Liver (tissue), 9 donors: ENCODE measurements around the gene AGPAT4. TPM values are rescaled to one million over a fixed set of nuclear protein-coding genes. Genes with fewer than 3 reads are reported as not detected.

Experiments
- DNase-seq: peaks from one replicate; pipeline ENCODE4 v3.0.0-alpha.2; 2017; ENCODE audit warnings: low spot score
- H3K27ac ChIP-seq, 2 donors: one replicate each; pipeline ENCODE4 v1.7.0; 2013; ENCODE audit warnings: inconsistent platforms in 2 of 2, low read length in 2 of 2, control low read depth in 1 of 2, low read depth in 1 of 2, mild to moderate bottlenecking in 1 of 2
- H3K27me3 ChIP-seq, 4 donors: one replicate each; pipeline versions ENCODE4 v1.6.1 to v1.7.0; 2013; ENCODE audit warnings: low read length in 3 of 4, inconsistent platforms in 1 of 4, mild to moderate bottlenecking in 1 of 4, moderate library complexity in 1 of 4; ENCODE audit not compliant: control insufficient read depth in 4 of 4, insufficient read depth in 4 of 4
- H3K36me3 ChIP-seq, 4 donors: one replicate each; pipeline versions ENCODE4 v1.6.1 to v1.7.0; 2013; ENCODE audit warnings: low read length in 3 of 4, mild to moderate bottlenecking in 3 of 4, low read depth in 1 of 4, moderate library complexity in 1 of 4; ENCODE audit not compliant: control insufficient read depth in 4 of 4, insufficient read depth in 3 of 4
- H3K4me1 ChIP-seq, 4 donors: one replicate each; pipeline versions ENCODE4 v1.6.1 to v1.7.0; 2013; ENCODE audit warnings: low read length in 3 of 4, mild to moderate bottlenecking in 3 of 4, moderate library complexity in 1 of 4; ENCODE audit not compliant: control insufficient read depth in 4 of 4, insufficient read depth in 4 of 4
- H3K4me3 ChIP-seq, 3 donors: one replicate each; pipeline versions ENCODE4 v1.6.1 to v1.7.0; 2013; ENCODE audit warnings: low read length in 3 of 3, control low read depth in 1 of 3, low read depth in 1 of 3, mild to moderate bottlenecking in 1 of 3
- H3K9ac ChIP-seq, 2 donors: one replicate each; pipeline ENCODE4 v1.7.0; 2013; ENCODE audit warnings: low read length in 2 of 2, mild to moderate bottlenecking in 2 of 2, moderate library complexity in 2 of 2, control low read depth in 1 of 2, low read depth in 1 of 2
- H3K9me3 ChIP-seq, 4 donors: one replicate each; pipeline versions ENCODE4 v1.6.1 to v1.7.0; 2013; ENCODE audit warnings: low read length in 3 of 4; ENCODE audit not compliant: control insufficient read depth in 4 of 4
- ATF3 ChIP-seq: IDR thresholded peaks from 2 replicates; pipeline ENCODE4 v1.6.1; 2016; ENCODE audit warnings: antibody characterized with exemption
- EGR1 ChIP-seq, 2 donors: IDR thresholded peaks; 2 replicates each; pipeline ENCODE4 v1.6.1; 2016 to 2018; ENCODE audit warnings: antibody characterized with exemption in 2 of 2, low read depth in 2 of 2
- FOXA1 ChIP-seq: IDR thresholded peaks from 2 replicates; pipeline ENCODE4 v1.6.1; 2016; ENCODE audit warnings: antibody characterized with exemption
- FOXA2 ChIP-seq: IDR thresholded peaks from 2 replicates; pipeline ENCODE4 v1.6.1; 2016; ENCODE audit warnings: antibody characterized with exemption
- HNF4A ChIP-seq, 2 donors: conservative IDR thresholded peaks; 2 replicates each; pipeline ENCODE4 v1.6.1; 2016; ENCODE audit warnings: antibody characterized with exemption in 2 of 2, mild to moderate bottlenecking in 2 of 2
- HNF4G ChIP-seq: IDR thresholded peaks from 2 replicates; pipeline ENCODE4 v1.6.1; 2016; ENCODE audit warnings: antibody characterized with exemption
- JUND ChIP-seq, 2 donors: IDR thresholded peaks; 2 replicates each; pipeline ENCODE4 v1.6.1; 2016; ENCODE audit warnings: antibody characterized with exemption in 2 of 2
- NR2F2 ChIP-seq: IDR thresholded peaks from 2 replicates; pipeline ENCODE4 v1.6.1; 2016; ENCODE audit warnings: antibody characterized with exemption
- RAD21 ChIP-seq, 2 donors: IDR thresholded peaks; 2 replicates each; pipeline ENCODE4 v1.6.1; 2016; ENCODE audit warnings: antibody characterized with exemption in 2 of 2, mild to moderate bottlenecking in 2 of 2
- RXRA ChIP-seq, 2 donors: IDR thresholded peaks; 2 replicates each; pipeline ENCODE4 v1.6.1; 2017 to 2018; ENCODE audit warnings: antibody characterized with exemption in 2 of 2, mild to moderate bottlenecking in 1 of 2
- SP1 ChIP-seq: IDR thresholded peaks from 2 replicates; pipeline ENCODE4 v1.6.1; 2018; ENCODE audit warnings: antibody characterized with exemption, mild to moderate bottlenecking
- TAF1 ChIP-seq: conservative IDR thresholded peaks from 2 replicates; pipeline ENCODE4 v1.6.1; 2016; ENCODE audit warnings: antibody characterized with exemption, mild to moderate bottlenecking
- YY1 ChIP-seq: IDR thresholded peaks from 2 replicates; pipeline ENCODE4 v1.6.1; 2016; ENCODE audit warnings: antibody characterized with exemption, mild to moderate bottlenecking
- WGBS: extraction: QIAGEN DNeasy Blood & Tissue Kit; methylation state at CpG from one replicate; pipeline ENCODE4 v1.1.7; 2013; 5-methylcytosine and 5-hydroxymethylcytosine counted together
- polyA plus RNA-seq, 2 donors: library from polyadenylated mRNA; stranded (reverse) in 1 of 2; unstranded in 1 of 2; fragments of 200-250 nt in 1 of 2; fragments of >200 nt in 1 of 2; fragmentation: Nextera tagmentation in 1 of 2; extraction: Ambion mirVana in 1 of 2; gene quantifications; one replicate each; pipeline versions ENCODE4 v1.2.1 to v1.2.3, GENCODE V29; 2013 to 2015
- total RNA-seq, 2 donors: library from RNA; depleted of rRNA; stranded (reverse); fragments of >200 nt; gene quantifications; one replicate each; pipeline ENCODE4 v1.2.3, GENCODE V29; 2014
- TF ChIP-seq, protein P1 (sequence below): IDR thresholded peaks from 2 replicates; pipeline ENCODE4 v1.6.1; 2016; ENCODE audit warnings: antibody characterized with exemption
- TF ChIP-seq, protein P2 (sequence below): IDR thresholded peaks from 2 replicates; pipeline ENCODE4 v1.6.1; 2016; ENCODE audit warnings: antibody characterized with exemption
- TF ChIP-seq, protein P3 (sequence below): IDR thresholded peaks from 2 replicates; pipeline ENCODE4 v1.6.1; 2016; ENCODE audit warnings: antibody characterized with exemption, mild to moderate bottlenecking
- TF ChIP-seq, protein P4 (sequence below): fragments of 150-350 bp; IDR thresholded peaks from 2 replicates; pipeline ENCODE4 v1.5.1; 2017; ENCODE audit warnings: improper control_type of control experiment, low read depth, low read length; ENCODE audit not compliant: missing input control
- donor health status: healthy.
- donor health status: healthy.
- donor health status: healthy.
- donor health status: healthy.
- donor health status: healthy.

The AGPAT4 gene
- total and polyA plus RNA-seq, 4 donors = 0.44 to 17.5 (median 0.69) TPM

GRCh38 chr6:161094955-161095354, 178.9 kb downstream of the AGPAT4 start:
- no peak overlapping the region for H3K4me3 ChIP-seq
- 87% methylated on average over 5 of the region's 5 CpGs for WGBS
- H3K27ac ChIP-seq = no peak overlapping the region
- TF ChIP-seq, protein P1, sequence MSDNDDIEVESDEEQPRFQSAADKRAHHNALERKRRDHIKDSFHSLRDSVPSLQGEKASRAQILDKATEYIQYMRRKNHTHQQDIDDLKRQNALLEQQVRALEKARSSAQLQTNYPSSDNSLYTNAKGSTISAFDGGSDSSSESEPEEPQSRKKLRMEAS = no peak
- TF ChIP-seq, protein P2, sequence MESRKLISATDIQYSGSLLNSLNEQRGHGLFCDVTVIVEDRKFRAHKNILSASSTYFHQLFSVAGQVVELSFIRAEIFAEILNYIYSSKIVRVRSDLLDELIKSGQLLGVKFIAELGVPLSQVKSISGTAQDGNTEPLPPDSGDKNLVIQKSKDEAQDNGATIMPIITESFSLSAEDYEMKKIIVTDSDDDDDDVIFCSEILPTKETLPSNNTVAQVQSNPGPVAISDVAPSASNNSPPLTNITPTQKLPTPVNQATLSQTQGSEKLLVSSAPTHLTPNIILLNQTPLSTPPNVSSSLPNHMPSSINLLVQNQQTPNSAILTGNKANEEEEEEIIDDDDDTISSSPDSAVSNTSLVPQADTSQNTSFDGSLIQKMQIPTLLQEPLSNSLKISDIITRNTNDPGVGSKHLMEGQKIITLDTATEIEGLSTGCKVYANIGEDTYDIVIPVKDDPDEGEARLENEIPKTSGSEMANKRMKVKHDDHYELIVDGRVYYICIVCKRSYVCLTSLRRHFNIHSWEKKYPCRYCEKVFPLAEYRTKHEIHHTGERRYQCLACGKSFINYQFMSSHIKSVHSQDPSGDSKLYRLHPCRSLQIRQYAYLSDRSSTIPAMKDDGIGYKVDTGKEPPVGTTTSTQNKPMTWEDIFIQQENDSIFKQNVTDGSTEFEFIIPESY = no peak
- TF ChIP-seq, protein P3, sequence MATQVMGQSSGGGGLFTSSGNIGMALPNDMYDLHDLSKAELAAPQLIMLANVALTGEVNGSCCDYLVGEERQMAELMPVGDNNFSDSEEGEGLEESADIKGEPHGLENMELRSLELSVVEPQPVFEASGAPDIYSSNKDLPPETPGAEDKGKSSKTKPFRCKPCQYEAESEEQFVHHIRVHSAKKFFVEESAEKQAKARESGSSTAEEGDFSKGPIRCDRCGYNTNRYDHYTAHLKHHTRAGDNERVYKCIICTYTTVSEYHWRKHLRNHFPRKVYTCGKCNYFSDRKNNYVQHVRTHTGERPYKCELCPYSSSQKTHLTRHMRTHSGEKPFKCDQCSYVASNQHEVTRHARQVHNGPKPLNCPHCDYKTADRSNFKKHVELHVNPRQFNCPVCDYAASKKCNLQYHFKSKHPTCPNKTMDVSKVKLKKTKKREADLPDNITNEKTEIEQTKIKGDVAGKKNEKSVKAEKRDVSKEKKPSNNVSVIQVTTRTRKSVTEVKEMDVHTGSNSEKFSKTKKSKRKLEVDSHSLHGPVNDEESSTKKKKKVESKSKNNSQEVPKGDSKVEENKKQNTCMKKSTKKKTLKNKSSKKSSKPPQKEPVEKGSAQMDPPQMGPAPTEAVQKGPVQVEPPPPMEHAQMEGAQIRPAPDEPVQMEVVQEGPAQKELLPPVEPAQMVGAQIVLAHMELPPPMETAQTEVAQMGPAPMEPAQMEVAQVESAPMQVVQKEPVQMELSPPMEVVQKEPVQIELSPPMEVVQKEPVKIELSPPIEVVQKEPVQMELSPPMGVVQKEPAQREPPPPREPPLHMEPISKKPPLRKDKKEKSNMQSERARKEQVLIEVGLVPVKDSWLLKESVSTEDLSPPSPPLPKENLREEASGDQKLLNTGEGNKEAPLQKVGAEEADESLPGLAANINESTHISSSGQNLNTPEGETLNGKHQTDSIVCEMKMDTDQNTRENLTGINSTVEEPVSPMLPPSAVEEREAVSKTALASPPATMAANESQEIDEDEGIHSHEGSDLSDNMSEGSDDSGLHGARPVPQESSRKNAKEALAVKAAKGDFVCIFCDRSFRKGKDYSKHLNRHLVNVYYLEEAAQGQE = no peak
- TF ChIP-seq EGR1 (IDR thresholded peaks at IDR 0.05; ENCODE audit: low read depth in 2 of 2) (no peak), SP1 (no peak), HNF4G (no peak), HNF4A (conservative IDR thresholded peaks at IDR 0.05) (no peak)
- TF ChIP-seq, protein P4, sequence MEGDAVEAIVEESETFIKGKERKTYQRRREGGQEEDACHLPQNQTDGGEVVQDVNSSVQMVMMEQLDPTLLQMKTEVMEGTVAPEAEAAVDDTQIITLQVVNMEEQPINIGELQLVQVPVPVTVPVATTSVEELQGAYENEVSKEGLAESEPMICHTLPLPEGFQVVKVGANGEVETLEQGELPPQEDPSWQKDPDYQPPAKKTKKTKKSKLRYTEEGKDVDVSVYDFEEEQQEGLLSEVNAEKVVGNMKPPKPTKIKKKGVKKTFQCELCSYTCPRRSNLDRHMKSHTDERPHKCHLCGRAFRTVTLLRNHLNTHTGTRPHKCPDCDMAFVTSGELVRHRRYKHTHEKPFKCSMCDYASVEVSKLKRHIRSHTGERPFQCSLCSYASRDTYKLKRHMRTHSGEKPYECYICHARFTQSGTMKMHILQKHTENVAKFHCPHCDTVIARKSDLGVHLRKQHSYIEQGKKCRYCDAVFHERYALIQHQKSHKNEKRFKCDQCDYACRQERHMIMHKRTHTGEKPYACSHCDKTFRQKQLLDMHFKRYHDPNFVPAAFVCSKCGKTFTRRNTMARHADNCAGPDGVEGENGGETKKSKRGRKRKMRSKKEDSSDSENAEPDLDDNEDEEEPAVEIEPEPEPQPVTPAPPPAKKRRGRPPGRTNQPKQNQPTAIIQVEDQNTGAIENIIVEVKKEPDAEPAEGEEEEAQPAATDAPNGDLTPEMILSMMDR = no peak
- H3K27me3 ChIP-seq = no peaks in the 10 kb centered on the region
- DNase-seq = no peak
- H3K4me1 ChIP-seq = no peaks in the 10 kb centered on the region
- no peak overlapping the region for H3K9ac ChIP-seq
- peaks cover 10 to 48% (median 45%) of the 10 kb centered on the region in 4 donors for H3K36me3 ChIP-seq
- H3K9me3 ChIP-seq = no peaks in the 10 kb centered on the region

GRCh38 chr6:161091972-161092701, 181.7 kb downstream of the AGPAT4 start:
- DNase-seq = no peak
- TF ChIP-seq, protein P1 = no peak
- TF ChIP-seq TAF1 = no peak
- no peak for TF ChIP-seq FOXA2
- no peak for TF ChIP-seq RXRA (IDR thresholded peaks at IDR 0.05)
- TF ChIP-seq JUND (IDR thresholded peaks at IDR 0.05) = no peak
- TF ChIP-seq, protein P2 = no peak
- no peak for TF ChIP-seq ATF3
- TF ChIP-seq HNF4A (conservative IDR thresholded peaks at IDR 0.05) = no peak
- no peak for TF ChIP-seq EGR1 (IDR thresholded peaks at IDR 0.05; ENCODE audit: low read depth in 2 of 2)
- TF ChIP-seq SP1 = no peak
- TF ChIP-seq YY1 = no peak
- TF ChIP-seq, protein P3 = no peak
- TF ChIP-seq RAD21 (IDR thresholded peaks at IDR 0.05) = no peak
- no peak for TF ChIP-seq FOXA1
- TF ChIP-seq NR2F2 = no peak

More at GRCh38 chr6:161091972-161092701, 181.7 kb downstream of the AGPAT4 start:
- H3K4me3 ChIP-seq = no peak overlapping the region
- no peaks in the 10 kb centered on the region for H3K27me3 ChIP-seq
- 94% methylated on average over 6 of the region's 6 CpGs for WGBS
- H3K9me3 ChIP-seq = no peaks in the 10 kb centered on the region
- peaks cover 7 to 52% (median 49%) of the 10 kb centered on the region in 4 donors for H3K36me3 ChIP-seq
- H3K4me1 ChIP-seq = no peaks in the 10 kb centered on the region
- no peak overlapping the region for H3K9ac ChIP-seq
- no peak overlapping the region for H3K27ac ChIP-seq
